Fibroblast of the conjunctiva (primary cell): ENCODE data around the gene ZNF891.

Experiments used
- DNase-seq: peaks from one replicate; pipeline ENCODE4 v3.0.0-alpha.2; 2010; ENCODE audit warnings: low read depth

Gene ZNF891

GRCh38 chr12:133061954-133062353 is 68.1 kb downstream of the ZNF891 start:
- DNase-seq: no peak

- DNase-seq: no peak
Measured at GRCh38 chr12:133058203-133059113, 71.6 kb downstream of the ZNF891 start.

GRCh38 chr12:133057446-133057845 is 72.6 kb downstream of the ZNF891 start:
- no peak for DNase-seq
